Activated T-cell treated with anti-CD3 and anti-CD28 coated beads, Interleukin-2, amount 50 U/mL, for 1 hour (primary cell): ENCODE measurements around the gene RMI1.
A peak's percentile ranks its signal among the peaks of the same experiment; 100 is the strongest.
"Not testable (repeated sequence)": the region's sequence is repeated elsewhere in the genome, so short reads cannot be mapped to it uniquely, and the experiment has no call there.

Experiments
- DNase-seq: peaks from one replicate; pipeline ENCODE4 v3.0.0-alpha.2; 2020

The RMI1 gene

DNA sequence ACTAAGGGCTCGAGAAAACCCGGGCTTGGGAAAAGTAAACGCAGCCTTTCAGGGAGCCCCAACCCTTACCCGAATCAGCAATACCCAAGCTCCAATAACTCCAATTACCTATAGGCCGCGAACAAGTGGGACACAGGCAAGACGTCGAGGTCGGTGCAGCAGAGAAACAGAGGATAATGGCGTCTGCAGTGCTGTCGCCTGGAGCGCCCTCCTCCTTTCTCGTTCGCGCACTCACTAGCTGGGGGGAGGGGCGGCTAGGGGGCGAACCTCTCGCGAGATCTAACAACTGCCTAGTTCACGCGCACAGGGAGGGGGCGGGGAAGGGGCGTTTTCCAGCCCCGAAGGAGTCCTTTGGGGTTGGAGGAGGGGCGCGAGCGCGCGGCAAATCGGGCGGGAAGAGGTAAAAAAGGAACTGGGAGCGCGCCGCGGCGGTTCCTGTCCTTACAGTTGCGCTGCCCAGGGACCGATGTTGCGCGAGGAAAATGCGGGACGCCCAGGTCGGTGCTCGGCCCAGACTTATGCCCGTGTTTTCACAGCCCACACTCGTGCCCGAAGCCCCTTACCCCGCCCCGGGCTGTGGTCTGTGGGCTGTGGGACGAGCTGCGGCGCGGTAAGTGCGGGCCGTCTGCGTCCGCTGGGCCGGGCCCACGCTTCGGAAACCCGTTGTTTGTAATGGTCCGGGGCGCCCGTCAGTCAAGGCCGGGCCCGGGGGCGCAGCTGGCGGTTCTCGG lies at the start of gene RMI1:
Gene RMI1, plus strand, starts transcription at position 411 of the 731 bp plus-strand sequence. CDS start 20,182 bp downstream, outside the sequence.
- peak; percentile 98 for DNase-seq

DNA sequence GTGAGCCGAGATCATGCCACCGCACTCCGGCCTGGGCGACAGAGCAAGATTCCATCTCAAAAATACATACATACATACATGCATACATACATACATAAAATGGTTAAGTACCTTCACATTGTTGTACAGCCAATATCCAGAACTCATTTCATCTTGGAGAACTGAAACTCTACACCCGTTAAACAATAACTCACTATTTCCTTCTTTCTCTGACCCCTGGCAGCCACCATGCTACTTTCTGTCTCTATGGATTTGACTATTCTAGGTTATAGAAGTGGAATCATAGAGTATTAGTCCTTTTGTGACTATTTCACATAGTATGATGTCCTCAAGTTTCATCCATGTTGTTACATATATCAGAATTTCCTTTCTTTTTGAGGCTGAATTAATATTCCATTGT lies 49.7 kb upstream of the RMI1 start:
- DNase-seq: no peak

DNA sequence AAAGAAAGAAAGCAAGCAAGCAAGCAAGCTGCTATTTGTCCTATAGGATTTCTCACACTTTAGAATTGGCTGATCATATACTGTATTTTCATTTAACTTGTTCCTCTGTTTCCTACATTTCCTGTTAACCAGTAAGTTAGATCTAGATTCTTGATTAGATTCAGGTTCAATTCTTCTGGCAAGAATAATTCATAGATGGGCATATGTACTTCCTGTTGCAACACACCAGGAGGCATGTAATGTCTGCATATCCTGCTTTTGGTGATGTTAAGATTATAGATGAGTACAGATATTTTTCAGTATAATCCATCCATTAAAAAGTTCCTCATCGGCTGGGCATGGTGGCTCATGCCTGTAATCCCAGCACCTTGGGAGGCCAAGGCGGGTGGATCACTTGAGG lies 48.6 kb upstream of the RMI1 start:
- DNase-seq: no peak

DNA sequence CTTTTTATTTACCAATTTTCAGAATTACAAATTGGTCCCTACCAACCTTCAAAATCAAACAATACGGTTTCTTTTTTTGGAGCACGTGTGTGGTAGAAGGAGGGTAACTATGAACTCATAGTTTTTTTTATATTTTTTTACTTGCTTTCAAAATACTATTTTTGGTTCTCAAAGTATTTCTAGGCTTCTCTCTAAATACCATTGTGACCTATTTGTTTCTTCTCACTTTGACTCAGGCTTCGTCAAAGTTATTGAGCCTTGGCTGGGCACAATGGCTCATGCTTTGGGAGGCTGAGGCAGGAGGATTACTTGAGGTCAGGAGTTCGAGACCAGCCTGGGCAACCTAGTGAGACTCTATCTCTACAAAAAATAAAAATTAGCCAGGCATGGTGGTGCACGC lies 47.8 kb upstream of the RMI1 start:
- no peak for DNase-seq

DNA sequence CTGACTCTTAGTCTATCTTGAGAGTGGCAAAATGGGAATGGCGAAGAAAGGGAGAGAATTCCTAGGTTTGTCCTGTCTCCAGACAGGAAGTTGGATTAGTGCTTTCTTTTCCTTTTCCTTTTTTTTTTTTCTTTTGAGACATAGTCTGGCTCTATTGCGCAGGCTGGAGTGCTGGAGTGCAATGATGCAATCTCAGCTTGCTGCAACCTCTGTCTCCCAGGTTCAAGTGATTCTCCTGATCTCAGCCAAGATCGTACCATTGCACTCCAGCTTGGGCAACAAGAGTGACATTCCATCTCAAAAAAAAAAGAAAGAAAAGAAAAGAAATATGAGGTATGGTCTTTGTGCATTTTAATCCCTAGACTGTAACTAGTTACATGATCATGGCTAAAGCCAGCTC lies 46.8 kb upstream of the RMI1 start:
- no peak for DNase-seq

DNA sequence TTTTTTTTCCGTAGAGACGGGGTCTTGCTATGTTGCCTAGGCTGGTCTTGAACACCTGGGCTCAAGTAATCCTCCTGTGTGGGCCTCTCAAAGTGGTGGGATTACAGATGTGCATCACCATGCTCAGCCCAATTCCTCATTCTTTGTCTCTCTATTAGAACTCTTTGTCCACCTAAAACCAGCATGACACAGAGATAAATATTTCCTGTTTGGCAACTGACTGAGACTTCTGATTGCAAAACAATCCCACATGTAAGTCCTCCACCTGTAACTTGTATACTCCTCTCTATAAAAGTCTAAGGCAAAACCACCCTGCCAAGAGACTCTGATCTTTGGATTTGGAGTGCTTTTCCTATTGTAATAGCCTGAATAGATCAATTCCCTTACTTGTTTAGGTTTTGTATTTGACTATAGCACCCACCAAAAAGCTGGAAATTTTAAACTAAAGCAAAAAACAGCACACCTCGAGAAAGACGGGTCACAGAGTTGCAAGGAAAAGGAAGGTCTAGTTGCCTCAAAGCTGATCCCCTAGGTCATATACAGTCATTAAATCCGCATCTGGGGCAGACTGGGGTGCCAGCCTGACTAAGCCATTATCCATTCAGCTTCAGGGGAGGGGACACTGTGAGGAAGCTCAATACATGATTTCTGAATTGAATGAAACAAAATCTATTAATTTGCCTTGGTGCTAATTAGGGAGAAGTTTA lies 45.9 kb upstream of the RMI1 start:
- DNase-seq: no peak

DNA sequence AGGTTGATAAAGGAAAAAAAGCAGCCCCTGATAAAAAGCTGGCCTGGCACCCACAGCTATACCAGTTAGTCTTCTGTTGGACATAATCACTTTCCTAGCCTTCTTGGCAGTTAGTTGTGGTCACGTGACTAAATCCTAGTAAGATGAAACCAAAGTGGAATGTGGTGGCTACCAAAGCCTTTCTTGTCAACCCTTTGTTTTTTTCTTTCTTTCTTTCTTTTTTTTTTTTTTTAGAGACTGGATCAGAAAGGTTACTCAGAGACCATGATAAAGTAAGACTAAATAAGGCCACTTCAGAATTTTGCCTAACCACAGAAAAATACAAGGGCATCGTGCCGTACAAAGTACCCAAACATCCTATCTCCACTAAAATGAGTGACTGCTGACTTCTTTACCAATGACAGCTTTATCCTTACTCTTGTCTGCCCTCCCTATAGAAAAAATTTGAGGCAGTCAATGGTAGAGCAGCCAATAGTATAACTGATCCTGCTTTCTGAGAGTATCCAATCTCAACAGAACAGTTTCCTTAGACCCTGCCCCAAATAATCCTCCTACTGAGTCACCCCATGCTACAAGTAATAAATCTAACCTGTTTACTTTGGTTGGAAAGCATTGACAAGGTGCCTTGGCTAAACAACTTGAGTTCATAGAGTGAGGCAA lies 45.2 kb upstream of the RMI1 start:
- DNase-seq: no peak

DNA sequence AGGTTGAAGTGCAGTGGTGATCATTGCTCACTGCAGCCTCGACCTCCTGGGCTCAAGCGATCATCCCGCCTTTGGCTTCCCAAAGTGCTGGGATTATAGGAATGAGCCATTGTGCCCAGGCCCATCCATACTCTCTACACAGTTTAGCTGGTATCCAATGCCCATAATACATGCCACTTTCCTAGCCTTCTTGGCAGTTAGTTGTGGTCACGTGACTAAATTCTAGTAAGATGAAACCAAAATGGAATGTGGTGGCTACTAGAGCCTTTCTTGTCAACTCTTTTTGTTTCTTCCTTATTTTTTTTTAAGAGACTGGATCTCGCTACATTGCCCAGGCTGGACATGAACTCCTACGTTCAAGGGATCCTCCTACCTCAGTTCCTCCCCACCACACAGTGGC lies 44.1 kb upstream of the RMI1 start:
- DNase-seq: no peak

DNA sequence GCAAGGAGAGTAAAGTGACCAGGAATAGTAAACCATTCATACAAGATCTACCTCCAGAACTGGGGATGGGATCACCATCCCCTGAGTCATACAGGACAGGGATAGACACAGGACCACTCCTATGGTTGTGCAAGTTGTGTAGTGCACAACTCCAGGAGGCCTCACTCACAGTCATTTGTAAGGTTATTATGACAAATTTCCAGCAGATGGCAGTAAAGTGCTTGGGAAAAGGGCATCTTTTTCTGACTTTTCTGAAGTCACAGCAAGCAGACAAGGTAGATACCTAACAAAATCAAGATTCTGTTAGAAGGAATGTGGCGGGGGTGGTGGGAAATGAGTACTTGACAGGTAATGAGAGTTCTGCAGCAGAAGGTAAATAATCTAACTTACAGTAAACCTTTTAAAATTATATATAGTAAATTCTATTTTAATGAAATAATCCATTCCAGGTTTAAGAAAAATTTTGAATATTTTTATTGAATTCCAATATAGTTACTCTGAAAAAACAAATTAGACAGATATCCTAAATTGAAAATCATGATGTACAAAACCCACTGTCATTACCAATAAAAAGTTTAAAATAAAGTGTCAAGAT lies 42.6 kb upstream of the RMI1 start:
- no peak for DNase-seq

DNA sequence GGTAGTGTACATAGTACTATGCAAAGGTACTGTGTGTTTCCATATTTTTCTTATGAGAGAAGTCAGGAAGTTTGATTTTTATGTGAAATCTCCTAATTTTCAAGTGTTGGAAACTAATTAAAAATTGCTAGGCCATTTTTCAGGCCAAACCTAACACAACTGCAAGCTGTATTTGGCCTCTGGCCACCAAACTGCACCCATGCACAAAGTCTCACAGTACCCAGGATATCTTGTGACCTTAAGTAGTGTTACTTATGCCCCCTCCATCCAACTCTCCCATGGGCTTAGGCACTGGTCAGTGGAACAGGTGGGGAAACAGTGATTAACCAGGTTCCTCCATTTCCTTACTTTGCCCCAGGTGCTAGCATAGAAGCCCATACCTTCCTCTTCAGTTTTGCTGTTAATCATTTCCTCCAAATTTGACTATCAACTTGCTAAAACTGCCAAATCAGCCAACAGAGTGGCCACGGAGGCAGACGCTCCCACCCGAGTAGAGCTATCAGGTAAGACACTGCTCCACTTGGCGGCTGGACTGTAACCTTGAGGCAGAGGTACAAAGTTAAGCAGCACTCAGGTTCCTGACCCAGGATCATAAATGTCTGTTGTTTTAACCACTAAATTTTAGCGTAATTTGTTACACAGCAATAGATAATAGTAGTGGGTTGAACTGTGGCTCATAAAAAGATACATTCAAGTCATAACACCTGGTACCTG lies 39.9 kb upstream of the RMI1 start:
- DNase-seq: no peak

DNA sequence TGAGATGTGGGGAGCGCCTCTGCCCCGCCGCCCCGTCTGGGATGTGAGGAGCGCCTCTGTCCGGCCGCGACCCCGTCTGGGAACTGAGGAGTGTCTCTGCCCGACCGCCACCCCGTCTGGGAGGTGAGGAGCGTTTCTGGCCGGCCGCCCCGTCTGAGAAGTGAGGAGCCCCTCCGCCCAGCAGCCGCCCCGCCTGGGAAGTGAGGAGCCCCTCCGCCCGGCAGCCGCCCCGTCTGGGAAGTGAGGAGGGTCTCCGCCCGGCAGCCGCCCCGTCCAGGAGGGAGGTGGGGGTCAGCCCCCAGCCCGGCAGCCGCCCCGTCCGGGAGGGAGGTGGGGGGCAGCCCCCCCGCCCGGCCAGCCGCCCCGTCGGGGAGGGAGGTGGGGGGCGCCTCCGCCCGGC lies 32.5 kb upstream of the RMI1 start:
- DNase-seq: not testable (repeated sequence)

DNA sequence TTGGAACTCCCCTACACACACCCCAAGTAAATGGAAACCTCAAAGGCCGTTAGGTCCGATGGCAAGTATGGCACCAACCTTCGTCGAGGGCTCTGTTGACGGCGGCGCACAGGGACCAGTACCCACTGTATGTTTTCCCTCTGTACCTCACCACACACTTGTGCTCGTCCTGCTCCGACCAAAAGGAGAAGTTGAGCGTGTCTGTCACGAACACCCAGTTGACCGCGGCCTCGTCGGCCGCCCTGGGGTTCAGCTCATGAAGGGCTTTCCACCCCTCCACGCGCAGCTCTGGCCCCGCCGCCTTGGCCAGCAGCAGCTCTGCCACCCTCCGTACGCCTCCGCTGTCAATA lies 24.5 kb upstream of the RMI1 start:
- DNase-seq: peak; percentile 44

DNA sequence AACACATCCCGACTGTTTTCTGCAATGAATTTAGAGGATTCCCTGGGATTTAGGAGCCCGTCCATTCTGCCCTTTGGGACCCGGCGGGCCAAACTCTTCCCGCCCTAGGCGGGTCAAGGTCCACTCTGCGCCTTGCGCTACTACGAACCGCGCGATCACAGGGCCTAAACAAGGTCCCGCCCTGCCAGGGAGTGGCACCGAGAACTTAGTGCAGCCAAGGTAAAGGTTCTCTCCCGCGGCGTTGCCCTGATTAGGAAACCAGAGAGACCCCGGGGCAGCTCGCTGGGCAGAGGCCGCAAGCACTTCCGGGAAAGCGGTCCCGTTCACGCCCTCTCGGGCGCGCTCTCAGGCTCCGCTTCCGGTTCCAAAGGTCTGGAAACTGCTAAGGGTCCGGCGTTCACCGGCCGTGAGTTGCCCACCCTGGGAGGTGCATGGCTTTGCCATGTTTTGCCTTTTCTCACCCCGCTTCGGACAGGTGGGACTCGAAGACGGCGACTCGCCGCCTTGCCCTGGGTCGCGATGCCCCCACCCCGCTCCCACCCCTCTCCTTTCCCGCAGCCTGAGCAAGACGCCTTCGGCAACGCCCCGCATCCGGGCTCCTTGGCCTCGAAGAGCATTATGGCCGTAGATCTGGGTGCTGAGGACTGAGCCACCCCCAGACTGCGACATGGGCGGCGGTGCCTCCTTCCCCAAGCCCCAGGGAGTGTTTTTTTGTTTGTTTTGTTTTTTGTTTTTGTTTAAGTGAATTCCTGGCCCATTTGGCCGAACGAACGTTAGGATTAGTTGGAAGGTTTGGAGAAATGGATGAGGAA lies 24.0 kb upstream of the RMI1 start:
- DNase-seq: peak; percentile 62

DNA sequence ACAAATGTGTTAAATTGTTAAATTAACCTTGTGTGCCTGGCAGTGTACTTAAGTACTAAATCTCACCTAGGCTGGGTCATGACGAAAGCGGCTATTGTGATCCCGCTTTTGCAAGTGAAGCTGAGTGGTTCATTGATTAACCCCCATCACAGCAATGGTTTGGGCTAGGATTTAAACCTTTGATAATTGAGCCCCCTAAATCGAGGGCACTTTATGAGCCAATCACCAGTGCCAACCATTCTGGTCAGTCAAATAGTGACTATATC lies 23.4 kb upstream of the RMI1 start:
- DNase-seq: no peak

DNA sequence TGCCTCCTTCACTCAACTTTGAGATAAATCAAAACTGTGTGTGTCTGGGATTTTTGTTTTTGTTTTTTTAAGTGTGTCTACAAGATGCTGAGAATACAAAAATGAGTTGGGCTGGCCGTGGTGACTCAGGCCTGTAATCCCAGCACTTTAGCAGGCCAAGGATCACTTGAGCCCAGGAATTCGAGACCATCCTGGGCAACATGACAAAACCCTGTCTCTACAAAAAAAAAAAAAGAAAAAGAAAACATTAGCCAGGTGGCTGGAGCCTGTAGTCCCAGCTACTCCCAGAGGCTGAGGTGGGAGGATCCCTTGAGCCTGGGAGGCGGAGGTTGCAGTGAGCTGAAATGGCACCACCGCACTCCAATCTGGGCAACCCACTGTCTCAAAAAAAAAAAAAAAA lies 21.5 kb upstream of the RMI1 start:
- DNase-seq: no peak

DNA sequence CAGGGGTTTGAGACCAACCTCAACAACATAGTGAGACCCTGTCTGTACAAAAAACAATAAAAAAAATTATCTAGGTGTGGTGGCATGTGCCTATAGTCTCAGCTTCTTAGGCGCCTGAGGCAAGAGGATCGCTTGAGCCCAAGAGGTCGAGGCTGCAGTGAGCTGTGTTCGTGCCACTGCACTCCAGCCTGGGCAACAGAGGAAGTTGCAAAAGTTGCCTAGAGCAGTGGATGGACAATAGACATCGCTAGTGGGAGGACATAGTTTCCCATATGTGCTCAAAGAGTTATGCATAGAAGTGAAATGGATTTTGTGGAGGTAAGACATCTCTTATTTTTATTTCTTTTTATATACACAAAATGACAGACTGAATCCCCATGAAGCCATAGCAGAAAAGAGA lies 19.6 kb upstream of the RMI1 start:
- no peak for DNase-seq

DNA sequence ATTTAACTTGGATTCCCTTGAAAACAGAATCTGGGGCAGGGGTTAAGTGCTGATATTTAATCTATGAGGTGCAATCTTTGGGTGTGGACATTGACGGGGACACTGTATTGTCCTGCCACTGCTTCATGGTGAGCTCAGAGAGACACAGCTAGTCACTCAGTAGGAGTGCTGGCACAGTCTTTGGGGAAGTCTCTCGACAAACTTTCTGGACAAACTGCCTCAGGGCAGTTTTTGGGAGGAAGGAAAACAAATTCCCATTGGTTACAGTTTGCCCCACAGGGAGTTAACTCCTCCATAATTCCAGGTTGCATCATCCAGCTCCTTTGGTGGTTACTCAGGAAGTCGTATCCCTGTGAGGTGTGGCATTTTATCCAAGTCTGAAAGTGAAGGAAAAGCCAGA lies 18.4 kb upstream of the RMI1 start:
- DNase-seq: no peak

DNA sequence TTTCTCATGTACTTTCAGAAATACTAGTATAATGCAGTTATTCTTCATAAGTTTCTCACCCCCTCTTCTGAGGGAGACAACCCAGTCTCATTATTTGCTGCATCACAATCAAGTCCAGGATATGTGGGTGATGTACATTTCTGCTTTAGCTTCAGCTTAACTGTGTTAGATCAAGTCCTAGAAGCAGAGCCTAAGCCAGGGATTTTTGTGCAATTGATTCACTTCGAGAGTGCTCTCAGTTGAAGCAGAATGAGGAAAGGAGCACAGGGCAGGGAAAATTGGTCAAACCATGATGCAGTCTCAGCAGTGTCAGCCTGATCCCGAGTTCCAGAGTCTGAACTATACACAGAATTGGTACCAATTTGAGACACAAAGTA lies 15.6 kb upstream of the RMI1 start:
- DNase-seq: no peak

DNA sequence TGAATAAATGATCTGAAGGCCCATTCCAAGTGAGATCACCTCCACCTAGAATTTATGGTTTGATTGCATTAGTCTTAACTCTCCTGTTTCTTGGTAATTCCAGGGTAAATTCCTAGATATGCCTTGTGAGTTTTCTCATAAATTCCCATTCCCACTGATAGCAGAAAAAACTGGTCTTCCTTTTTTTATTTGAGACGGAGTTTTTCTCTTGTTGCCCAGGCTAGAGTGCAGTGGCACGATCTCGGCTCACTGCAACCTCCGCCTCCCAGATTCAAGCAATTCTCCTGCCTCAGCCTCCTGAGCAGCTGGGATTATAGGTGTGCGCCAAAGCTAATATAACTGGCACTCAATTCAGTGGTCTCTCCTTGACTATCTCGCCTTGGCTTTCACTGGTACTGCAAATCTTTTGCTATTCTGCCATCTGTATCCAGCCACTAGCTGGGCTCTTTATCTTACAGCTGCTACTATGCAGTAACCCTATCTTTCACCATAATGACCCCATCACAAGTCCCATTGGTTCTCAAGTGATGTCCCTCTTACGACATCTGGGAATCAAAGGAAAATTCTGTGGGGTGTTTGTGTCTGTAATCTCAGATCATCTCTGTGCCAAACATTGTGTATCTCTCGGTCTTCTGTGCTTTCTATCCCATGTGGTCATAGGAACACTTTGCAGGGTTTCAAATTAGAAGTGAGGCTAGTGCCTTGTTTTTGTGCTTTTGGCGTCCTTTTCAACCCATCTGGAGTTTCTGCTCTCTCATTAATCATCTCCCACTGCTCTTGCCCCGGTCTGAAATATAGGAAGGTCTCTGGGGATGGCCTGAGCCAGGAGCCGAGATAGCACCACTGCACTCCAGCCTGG lies 15.0 kb upstream of the RMI1 start:
- no peak for DNase-seq

DNA sequence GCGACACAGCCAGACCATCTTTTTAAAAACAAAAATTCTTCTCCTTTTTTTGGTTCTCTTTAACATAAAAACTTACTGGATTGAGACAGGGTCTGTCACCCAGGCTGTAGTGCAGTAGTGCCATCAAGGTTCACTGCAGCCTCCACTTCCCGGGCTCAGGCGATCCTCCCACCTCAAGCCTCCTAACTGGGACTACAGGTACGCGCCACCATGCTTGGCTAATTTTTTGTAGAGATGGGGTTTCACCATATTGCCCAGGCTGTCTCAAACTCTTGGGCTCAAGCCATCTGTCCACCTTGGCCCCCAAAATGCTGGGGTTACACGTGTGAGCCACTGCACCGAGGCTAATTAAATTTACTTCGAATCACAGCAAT lies 14.4 kb upstream of the RMI1 start:
- DNase-seq: no peak

DNA sequence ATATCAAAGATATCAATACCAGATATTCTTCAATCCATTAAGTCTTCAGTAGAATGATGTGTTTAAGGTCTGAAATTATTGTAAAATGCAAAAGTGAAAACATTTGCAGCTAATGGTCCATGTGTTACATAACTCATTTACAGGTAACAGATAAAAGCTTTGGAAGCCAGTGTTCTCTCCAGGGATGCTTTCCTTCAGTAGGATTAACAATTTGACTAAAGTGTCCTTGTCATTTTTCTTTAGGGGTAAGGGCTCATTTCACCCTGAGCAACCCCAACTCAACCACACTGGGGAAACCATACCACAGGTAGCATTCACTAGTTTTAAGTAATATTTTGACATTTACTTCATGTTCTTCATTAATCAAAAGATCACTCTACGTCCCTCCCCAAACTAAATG lies 13.5 kb upstream of the RMI1 start:
- DNase-seq: no peak

DNA sequence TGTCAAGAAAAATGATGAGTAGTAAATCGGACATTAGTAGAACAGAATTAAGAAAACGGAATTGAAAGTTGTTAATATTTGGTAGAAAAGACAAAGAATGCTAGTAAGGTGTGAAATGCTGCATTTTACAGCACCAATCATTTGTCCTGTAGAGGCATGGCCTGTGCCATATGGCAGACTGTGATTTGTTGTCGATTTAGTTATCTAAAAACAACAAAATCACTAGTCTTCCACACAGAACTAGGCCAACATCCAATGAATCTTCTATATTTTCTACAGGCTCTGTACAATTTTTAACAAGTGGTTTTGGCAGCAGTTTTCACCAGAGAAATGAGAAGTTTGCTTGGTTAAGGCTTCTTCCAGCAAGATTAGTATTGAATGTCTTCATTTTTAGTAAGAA lies 11.0 kb upstream of the RMI1 start:
- no peak for DNase-seq
